ENCODE measurements around the gene SEPTIN8.

- no peak for TF ChIP-seq POLR2A (IDR thresholded peaks at IDR 0.05; ENCODE audit: low read depth, low read length)
- TF ChIP-seq POLR2AphosphoS5 (IDR thresholded peaks at IDR 0.05; ENCODE audit: low read depth, low read length) = no peak
- TF ChIP-seq TAF1 (IDR thresholded peaks at IDR 0.05; ENCODE audit: low read depth, low read length) = no peak
Measured at GRCh38 chr5:132817011-132817410, 40.0 kb upstream of the SEPTIN8 start.
